Ecto neural progenitor cell (in vitro differentiated cells): ENCODE data around the gene KIAA1755.
"Not testable (repeated sequence)": the region's sequence is repeated elsewhere in the genome, so short reads cannot be mapped to it uniquely, and the experiment has no call there.

Source experiments
- DNase-seq: peaks from one replicate; pipeline ENCODE4 v3.0.0-alpha.2; 2018; ENCODE audit warnings: low spot score

KIAA1755 gene

GRCh38 chr20:38290829-38291814 lies 30.6 kb upstream of the KIAA1755 start:
- DNase-seq: peak; percentile 75

GRCh38 chr20:38286586-38287531 lies 26.3 kb upstream of the KIAA1755 start:
- no peak for DNase-seq

- no peak for DNase-seq
Measured at GRCh38 chr20:38284893-38285444, 24.4 kb upstream of the KIAA1755 start.

- not testable (repeated sequence) for DNase-seq
Measured at GRCh38 chr20:38284066-38284650, 23.6 kb upstream of the KIAA1755 start.

- DNase-seq: no peak
Measured at GRCh38 chr20:38283236-38283635, 22.7 kb upstream of the KIAA1755 start.

GRCh38 chr20:38281176-38281915 lies 20.8 kb upstream of the KIAA1755 start:
- DNase-seq: not testable (repeated sequence)

- no peak for DNase-seq
Measured at GRCh38 chr20:38278763-38279162, 18.2 kb upstream of the KIAA1755 start.

GRCh38 chr20:38278131-38278530 lies 17.6 kb upstream of the KIAA1755 start:
- DNase-seq: peak; percentile 70

GRCh38 chr20:38277691-38278090 lies 17.2 kb upstream of the KIAA1755 start:
- DNase-seq: no peak

GRCh38 chr20:38277285-38277684 lies 16.8 kb upstream of the KIAA1755 start:
- DNase-seq: no peak

GRCh38 chr20:38275815-38276550 lies 15.4 kb upstream of the KIAA1755 start:
- DNase-seq: no peak

- no peak for DNase-seq
Measured at GRCh38 chr20:38272961-38273360, 12.4 kb upstream of the KIAA1755 start.

GRCh38 chr20:38272398-38272797 lies 11.9 kb upstream of the KIAA1755 start:
- DNase-seq: no peak

GRCh38 chr20:38271608-38272120 lies 11.1 kb upstream of the KIAA1755 start:
- DNase-seq: no peak

GRCh38 chr20:38270869-38271605 lies 10.5 kb upstream of the KIAA1755 start:
- no peak for DNase-seq

GRCh38 chr20:38269715-38270114 lies 9.2 kb upstream of the KIAA1755 start:
- no peak for DNase-seq

- DNase-seq: no peak
Measured at GRCh38 chr20:38269040-38269439, 8.5 kb upstream of the KIAA1755 start.

GRCh38 chr20:38267901-38268514 lies 7.5 kb upstream of the KIAA1755 start:
- DNase-seq: no peak

- DNase-seq: no peak
Measured at GRCh38 chr20:38267296-38267695, 6.8 kb upstream of the KIAA1755 start.
